NCI-H82 treated with DMSO at 0.1 percent for 48 hours (cell line): ENCODE measurements around the gene TMC4.
"Not testable (repeated sequence)": the region's sequence is repeated elsewhere in the genome, so short reads cannot be mapped to it uniquely, and the experiment has no call there.

Experiments used
- DNase-seq: peaks from one replicate; lab custom pipeline; 2025; ENCODE audit not compliant: unreplicated experiment; lab: John Stamatoyannopoulos, UW

The TMC4 gene

DNA sequence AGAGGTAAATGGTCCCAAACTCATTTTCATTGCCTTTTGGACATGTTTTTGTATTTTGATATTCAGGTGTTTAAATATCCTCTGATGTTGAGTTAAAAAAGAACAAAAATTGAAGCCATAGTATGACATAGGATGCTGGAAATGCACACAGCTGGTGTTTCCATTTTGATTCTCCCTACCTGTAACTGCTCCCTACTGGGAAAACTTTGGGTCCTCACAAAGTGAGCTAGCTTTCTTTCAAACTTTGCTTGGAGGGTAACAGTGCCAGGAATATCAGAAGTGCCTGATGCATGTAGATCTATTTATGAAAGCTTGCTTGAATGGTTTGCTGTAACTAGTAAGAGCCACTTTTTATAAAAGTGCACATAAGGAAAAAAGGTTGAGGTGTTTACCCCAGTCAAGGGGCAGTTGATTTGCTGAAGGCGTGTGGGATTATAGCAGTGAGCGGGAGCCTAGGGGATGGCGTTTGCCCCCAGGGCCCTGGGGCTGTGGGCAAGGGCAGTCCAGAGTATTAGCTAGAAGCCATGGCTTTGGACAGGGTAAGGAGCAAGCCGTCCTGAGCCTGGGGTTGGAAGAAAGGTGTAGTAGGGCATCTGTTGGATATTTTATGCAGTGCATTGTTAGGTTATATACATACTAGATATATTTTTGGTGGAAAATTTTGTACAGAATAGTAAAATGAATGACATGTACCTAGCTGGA is 32.0 kb upstream of the TMC4 start:
- DNase-seq, result no peak

DNA sequence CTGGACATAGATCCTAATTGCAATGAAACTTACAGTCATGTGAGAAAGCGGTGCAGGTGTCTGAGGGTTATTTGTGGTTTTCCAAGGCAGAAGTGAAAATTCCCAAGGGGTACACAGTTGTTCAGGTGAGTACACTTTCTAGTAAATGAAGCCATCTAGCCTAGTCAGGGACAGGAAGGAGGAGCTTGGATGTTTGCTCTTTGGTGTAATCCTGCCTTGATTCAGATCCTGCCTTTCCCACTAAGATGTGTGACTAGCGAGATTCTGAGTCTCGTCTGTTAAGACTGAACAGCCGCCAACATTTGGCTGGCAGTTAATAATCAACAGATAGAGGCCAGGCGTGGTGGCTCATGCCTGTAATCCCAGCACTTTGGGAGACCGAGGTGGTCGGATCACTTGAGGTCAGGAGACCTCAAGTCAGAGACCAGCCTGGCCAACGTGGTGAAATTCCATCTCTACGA is 30.2 kb upstream of the TMC4 start:
- DNase-seq, result no peak

DNA sequence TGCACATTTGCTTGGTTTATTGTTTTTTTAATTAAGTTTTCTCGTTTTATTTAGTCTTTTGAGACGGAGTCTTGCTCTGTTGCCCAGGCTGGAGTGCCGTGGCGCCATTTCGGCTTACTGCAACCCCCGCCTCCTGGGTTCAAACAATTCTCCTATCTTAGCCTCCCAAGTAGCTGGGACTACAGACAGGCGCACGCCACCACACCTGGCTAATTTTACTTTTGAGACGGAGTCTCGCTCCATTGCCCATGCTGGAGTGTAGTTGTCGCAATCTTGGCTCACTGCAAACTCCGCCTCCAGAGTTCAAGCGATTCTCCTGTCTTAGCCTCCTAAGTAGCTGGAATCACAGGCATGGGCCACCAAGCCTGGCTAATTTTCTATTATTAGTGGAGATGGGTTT is 29.0 kb upstream of the TMC4 start:
- DNase-seq, result no peak

DNA sequence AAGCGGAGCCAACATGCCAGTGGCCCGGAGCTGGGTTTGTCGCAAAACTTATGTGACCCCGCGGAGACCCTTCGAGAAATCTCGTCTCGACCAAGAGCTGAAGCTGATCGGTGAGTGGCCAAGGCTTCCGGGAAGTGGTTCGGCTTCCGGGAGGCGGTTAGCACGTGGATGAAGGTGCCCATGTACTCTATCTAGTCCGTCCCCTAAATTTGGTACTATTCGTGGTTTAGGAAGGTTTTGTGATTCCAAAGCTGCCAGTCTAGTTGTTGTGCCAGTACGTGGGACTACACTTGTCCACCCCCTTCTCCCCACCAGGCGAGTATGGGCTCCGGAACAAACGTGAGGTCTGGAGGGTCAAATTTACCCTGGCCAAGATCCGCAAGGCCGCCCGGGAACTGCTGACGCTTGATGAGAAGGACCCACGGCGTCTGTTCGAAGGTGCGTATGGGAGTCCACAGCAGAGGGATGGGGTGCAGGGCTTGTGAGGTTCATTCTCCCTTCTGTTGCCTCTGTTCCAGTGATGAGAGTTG is 28.3 kb upstream of the TMC4 start:
- no peak for DNase-seq

DNA sequence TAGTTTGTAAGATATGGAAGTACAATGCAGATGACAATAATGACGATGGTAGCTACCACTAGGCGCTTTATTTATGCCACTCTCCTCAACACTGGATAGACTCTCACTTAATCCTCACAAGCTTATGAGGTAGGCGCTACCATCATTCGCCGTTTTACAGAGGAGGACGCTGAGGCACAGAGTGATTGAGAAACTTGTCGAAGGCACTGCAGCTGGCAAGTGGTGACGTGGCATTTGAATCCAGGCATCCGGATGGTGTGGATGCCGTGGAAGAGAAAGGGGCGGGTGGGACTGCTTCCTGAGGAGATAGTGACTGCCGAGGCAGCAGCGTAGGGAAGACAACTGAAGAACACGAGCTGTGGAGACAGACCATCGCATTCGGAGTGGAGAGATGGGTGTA is 26.4 kb upstream of the TMC4 start:
- DNase-seq, result no peak

DNA sequence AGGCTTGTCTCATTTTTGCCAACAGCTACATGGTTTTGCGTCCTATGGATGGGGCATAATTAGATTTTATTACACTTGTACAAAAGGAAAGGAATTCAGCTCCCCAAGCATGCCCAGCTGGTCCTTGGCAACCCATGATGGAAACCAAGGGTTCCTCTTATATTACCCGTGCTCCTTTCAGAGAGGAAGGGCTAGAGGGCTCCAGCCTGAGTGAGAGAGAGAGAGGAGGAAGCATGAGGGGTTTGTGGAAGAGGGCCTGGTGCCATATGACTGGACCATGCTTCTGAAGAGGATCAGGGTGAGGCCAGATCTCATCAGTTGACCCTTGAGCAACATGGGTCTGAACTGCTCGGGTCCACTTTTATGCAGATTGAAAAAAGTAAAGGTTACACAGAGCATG is 24.2 kb upstream of the TMC4 start:
- no peak for DNase-seq

DNA sequence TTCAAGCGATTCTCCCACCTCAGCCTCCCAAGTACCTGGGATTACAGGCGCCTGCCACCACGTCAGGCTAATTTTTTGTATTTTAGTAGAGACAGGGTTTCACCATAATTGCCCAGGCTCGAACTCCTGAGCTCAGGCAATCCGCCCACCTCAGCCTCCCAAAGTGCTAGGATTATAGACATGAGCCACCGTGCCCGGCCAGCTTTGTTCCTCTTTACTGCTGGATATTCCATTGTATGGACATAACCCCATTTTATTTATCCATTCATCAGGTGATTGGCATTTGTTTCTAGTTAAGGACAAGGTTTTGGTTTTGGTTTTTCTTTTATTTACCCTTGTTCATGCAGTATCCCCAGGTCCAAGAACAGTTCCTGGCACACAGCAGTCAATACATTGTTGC is 23.6 kb upstream of the TMC4 start:
- DNase-seq, result no peak

DNA sequence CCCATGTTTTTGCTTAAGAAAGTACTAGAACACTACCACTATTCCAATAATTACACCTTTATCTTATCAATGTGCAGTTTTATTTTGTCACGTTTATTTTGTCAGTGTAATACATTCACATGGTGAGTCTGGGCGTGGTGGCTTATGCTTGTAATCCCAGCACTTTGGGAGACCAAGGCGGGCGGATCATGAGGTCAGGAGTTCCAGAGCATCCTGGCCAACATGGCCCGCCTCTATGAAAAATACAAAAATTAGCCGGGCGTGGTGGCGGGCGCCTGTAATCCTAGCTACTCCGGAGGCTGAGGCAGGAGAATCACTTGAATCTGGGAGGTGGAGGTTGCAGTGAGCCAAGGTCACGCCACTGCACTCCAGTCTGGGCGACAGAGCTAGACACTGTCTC is 21.5 kb upstream of the TMC4 start:
- not testable (repeated sequence) for DNase-seq

DNA sequence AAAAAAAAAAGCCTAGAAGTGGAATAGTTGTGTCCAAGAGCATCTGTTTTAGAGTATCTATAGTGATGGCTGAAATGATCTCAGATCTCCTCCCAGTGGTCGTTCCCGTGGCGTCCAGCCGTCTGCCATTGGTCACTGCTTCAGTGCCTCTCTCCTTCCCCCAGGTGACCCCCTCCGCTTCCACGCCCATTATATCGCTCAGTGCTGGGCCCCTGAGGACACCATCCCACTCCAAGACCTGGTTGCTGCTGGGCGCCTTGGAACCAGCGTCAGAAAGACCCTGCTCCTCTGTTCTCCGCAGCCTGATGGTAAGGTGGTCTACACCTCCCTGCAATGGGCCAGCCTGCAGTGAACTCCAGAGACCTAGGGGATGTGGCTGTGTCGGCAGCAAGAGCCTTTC is 20.1 kb upstream of the TMC4 start:
- no peak for DNase-seq

DNA sequence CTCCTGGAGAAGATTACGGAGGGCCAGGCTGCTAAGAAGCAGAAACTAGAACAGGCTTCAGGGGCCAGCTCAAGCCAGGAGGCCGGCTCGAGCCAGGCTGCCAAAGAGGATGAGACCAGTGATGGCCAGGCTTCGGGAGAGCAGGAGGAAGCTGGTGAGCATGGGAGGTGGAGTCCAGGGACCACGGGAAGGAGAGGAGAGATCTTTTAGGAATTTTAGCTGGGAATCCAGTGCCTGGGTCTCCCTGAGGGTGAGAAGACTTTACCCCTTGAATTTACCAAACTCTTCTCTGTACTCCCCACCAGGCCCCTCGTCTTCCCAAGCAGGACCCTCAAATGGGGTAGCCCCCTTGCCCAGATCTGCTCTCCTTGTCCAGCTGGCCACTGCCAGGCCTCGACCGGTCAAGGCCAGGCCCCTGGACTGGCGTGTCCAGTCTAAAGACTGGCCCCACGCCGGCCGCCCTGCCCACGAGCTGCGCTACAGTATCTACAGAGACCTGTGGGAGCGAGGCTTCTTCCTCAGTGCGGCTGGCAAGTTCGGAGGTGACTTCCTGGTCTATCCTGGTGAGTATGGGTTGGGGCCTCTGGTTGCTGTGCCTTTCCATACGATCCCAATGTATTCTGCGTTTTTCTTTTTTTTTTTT is 19.0 kb upstream of the TMC4 start:
- DNase-seq, result no peak

DNA sequence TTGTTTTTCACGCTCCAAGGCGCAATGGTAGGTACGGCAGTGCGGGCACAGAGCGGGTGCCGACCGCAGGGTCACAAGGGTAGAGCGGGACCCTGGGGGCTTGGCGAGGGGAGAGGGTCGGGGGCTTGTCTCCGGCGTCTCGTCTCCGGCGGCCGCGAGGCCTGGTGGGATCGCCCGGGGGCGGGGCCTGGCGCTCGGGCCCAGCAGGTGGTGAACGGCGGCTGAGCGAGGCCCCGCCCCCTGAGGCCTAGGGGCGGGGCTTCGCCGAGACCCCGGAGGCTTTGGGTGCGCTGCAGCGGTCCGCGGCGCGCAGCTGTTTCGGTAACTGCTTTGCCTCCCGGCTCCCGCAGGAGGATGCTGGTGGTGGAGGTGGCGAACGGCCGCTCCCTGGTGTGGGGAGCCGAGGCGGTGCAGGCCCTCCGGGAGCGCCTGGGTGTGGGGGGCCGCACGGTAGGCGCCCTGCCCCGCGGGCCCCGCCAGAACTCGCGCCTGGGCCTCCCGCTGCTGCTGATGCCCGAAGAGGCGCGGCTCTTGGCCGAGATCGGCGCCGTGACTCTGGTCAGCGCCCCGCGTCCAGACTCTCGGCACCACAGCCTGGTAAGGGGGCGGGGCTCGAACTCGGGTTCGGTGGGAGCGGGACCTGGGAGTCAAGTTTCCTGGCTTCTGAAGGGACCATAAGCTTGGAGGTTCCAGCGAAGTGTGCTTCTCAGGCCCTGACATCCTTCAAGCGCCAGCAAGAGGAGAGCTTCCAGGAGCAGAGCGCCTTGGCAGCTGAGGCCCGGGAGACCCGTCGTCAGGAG is 18.3 kb upstream of the TMC4 start, which contains the start of gene TSEN34:
TSEN34 (plus strand) TSS at position 298 of the 800 bp plus-strand sequence; CDS start at position 355, 57 bp downstream.
- peak; percentile 32 for DNase-seq

DNA sequence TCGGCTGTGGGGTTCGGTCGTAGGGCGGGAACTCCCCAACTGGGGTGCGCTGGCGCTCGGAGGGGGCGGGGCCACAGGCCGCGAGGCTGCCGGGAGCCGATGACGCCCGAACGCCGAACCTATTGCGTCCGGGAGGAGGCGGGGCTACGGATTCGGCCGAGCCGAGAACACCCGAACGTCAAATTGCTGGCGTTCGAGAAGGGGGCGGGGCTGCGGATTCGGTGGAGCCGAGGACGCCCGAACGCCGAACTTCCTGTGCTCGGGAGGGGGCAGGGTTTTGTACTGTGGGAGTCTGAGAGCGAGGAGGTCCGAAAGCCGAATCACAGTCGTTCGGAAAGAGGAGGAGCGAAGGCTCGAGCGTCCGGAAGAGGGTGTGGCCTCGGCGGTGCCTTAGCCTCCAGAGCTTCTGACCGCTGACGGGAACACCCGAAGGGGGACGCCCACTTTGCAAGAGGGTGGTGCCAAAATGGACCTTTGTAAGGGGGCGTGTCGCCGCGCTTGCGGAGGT is 17.6 kb upstream of the TMC4 start:
- DNase-seq, result peak; percentile 95

DNA sequence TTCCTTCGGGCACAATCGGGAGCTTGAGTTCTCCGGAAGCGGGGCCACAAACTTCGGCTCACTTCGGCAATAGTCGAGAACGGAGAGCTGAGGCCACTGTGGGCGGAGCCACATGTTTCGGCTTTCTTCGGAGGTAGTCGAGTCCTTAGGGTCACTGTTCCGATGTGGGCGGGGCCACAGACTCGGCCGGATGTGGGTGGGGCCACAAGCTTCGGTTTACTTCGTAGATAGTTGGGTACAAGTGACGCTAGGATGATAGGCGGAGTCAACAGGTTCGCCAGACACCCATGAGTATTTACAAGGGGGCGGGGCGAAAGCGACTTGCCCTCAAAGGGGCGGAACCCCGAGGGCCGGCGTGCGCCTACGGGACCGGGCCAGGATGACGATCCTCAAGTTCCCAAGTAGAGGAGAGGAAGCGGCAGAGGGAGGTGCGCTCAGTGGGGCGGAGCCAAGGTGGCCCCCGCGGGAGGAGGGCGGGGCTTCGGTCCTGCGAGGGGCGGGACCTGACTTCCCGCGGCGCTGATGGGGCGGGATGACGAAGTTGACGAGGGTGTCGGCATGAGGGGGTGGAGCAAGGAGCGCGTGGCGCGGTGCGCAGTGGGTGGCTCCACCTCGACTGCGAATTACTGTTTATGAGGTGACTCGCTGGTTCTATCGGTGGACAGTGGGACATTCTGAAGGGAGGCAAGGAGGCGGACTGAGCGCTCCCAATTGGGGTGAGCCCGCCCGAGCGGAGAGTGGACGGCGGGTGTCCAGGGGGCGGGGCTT is 17.0 kb upstream of the TMC4 start:
- peak; percentile 100 for DNase-seq

DNA sequence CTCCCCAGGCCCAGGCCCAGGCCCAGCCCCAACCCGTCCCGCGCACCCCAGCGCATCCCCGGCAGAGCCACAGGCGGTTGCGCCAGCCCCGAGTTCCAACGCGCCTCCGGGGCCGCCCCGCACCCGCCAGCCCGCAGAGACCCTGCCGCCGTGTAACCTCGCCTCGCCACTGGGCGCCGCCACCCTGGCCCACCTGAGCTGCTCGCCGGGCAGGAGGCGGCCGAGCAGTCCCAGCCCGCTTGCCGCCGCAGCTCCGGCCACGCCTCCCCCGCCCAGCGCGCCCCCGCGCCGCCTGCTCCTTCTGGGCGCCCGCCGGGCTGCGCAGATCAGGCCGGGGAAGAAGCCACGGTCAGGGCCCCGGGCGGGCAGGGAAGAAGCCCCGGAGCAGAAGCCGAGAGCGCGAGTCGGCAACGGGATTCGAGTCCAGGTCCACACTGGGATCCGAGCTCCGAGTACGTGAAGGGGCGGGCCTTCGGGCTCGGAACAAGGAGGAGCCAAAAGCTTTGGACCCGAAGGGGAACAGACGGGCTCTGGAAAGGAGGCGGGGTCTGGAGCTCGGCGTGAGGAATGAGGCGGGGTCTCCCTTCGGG is 16.3 kb upstream of the TMC4 start, which contains the start of gene MBOAT7:
MBOAT7 (minus strand) TSS at position 436 of the 590 bp plus-strand sequence. CDS start 1,072 bp downstream, outside the sequence.
- no peak for DNase-seq

DNA sequence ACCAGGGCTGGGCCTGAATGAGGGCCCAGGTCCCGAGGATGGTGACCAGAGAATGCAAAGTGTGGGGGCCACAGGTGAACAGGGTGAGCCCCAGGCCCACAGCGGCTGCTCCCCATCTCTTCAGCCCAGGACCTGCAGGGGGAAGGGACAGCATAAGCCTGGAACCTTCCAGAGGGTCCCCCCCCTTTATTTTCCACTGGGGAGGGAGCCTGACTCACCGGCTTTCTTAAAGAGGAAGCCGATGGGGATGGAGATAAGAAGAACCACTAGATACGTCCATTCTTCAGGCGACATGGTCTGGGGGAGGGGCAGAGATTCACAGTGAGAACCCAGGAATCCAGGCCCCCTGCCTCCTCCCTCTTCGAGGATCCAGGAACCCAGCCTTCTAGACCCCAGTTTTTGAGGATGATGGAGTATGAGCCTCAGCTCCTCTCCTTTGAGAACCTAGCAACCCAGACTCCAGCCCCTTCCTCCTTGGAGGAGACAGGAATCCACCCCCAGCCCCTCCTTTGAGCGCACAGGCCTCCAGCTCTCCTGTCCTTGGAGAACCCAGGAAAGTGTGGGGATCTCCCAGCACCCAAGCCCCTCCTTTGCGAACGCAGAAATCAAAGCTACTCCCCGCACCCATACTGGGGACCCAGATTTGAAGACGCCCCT is 15.4 kb upstream of the TMC4 start:
- no peak for DNase-seq

DNA sequence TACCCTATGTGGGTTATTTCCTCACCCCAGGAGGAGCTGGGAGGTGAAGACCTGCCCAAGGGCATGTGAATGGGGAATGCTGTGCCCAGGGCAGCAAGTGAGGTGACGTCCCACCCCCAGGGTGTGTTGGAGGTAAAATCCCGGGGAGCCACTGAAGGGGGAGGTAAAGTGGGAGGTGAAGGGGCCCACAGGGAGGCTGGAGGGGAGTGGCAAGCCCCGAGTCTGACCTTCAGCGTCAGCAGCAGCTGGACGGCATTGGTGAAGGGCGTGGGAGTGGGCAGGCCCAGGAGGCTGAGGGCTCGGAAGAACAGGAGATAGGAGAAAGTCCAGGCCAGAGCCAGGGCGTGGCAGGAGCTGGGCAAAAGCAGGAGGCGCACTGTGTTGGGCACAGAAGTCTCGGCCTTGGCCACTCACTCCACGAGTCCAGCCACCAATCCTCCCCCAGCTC is 14.0 kb upstream of the TMC4 start:
- no peak for DNase-seq

DNA sequence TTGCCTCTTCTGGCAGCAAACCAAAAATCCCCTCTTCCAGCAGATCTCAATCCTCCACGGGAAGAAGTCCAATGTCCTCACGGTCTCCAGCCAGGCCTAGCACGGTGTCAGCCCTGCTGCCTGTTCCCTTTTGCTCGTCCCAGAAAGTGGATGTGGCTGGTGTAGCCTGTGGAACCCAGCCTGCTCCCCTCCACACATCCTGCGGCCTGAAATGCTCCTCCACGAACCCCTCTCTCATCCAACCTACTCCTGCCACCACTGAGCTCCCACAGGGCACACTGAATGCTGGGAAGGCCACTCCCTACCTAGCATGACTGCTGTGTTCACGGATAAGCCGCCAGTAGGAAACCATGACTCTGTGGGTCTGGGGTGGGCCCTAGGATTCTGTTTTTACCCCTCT is 13.4 kb upstream of the TMC4 start:
- no peak for DNase-seq

DNA sequence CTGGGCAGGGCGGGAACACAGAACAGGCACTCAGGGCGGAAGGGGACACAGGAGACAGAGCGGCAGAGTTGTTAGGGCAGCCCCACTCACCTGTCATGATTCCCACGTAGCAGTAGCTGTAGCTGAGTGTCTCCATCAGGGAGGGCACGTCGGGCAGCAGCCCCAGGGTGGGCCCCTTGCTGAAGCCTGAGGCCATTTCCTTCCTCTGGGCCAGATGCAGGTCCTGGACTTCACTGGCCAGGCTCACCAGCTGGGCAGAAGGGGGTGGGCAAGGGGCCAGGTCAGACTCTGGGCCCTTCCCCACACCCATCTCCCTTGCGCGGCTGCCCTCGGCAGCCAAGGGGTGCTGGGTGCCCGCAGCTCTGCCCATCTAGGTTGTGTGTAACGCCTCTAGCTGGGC is 10.5 kb upstream of the TMC4 start:
- DNase-seq, result no peak

DNA sequence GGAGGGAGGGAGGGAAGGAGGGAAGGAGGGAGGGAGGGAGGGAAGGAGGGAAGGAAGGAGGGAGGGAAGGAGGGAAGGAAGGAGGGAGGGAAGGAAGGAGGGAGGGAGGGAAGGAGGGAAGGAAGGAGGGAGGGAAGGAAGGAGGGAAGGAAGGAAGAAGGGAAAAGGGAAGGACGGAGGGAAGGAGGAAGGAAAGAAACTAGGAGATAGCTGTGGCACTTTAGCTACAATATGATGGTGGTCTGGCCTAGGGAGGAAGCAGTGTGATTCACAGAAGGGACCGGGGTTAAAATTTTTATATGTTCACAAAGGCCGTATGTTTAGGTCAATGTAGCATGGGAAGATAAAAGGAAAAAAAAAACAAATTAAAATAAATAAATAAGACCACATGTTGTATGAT is 8.9 kb upstream of the TMC4 start:
- not testable (repeated sequence) for DNase-seq

DNA sequence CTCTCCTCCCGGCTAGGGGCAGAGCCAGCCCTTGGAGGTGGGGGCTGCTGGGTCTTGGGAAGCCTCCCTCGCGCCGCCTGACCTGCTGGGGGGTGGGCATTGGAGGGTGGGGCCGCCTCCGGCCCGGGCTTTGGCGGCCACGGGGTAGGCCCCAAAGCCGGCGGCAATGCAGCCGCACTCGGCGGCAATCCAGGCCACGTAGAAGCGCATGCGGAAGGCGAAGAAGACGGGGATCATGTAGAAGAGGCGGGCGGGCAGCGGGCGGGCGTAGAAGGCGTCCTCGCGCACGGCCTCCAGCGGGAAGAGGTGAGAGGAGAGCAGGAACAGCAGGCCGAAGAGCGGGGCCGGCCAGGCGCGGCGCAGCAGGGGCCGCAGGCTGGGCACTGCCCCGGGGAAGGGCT is 7.7 kb upstream of the TMC4 start:
- DNase-seq, result no peak
